NCI-H2029 treated with DMSO at 0.1 percent for 48 hours (cell line): ENCODE results near the gene SIX3.

Source experiments
- DNase-seq: peaks from one replicate; lab custom pipeline; 2025; lab: John Stamatoyannopoulos, UW

SIX3 gene

GRCh38 chr2:44941551-44942234 lies at the start of gene SIX3:
SIX3 (plus strand) TSS chr2:44941702; CDS start chr2:44942105, 403 bp downstream.
- DNase-seq = no peak

DNA sequence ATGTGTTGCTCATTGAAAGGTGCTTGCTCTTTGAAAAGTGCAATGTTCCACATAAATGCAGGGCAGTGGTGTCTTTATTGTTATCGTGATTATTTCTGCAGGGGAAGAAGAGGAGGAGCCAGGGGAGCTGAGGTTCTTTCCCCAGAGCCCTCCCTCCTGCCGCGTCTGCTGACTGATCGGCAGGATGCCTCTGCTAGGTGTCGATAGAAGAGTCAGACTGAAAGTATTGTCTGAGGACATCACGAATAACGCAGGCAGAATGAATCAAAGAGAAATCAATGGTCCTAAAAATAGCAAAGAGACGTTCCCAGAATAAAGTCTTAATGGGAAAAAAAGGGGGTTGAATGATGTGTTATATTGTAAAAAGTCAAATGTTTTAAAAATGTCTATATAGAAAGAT lies 47.4 kb upstream of the SIX3 start:
- no peak for DNase-seq

- DNase-seq = no peak
Measured at GRCh38 chr2:44895061-44895460, 46.4 kb upstream of the SIX3 start.

DNA sequence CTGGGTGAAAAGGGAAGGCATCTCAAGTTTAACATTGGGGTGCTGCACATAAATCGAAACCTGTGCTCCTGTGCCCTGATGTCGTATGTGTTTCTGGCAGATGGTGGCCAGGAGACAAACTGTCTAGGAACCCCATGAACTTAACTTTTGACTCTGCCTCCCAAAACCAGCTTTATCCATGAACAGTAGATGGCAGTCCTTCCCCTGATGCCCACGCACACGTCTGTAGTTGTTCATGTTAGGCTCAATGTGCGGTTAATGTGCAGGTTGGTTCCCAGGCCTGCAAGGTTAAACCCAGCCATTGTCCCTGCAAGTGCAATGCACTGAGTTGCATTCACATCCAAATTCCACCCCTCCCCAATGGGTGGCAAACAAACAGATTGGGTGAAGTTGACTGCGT lies 44.1 kb upstream of the SIX3 start:
- DNase-seq = no peak

DNA sequence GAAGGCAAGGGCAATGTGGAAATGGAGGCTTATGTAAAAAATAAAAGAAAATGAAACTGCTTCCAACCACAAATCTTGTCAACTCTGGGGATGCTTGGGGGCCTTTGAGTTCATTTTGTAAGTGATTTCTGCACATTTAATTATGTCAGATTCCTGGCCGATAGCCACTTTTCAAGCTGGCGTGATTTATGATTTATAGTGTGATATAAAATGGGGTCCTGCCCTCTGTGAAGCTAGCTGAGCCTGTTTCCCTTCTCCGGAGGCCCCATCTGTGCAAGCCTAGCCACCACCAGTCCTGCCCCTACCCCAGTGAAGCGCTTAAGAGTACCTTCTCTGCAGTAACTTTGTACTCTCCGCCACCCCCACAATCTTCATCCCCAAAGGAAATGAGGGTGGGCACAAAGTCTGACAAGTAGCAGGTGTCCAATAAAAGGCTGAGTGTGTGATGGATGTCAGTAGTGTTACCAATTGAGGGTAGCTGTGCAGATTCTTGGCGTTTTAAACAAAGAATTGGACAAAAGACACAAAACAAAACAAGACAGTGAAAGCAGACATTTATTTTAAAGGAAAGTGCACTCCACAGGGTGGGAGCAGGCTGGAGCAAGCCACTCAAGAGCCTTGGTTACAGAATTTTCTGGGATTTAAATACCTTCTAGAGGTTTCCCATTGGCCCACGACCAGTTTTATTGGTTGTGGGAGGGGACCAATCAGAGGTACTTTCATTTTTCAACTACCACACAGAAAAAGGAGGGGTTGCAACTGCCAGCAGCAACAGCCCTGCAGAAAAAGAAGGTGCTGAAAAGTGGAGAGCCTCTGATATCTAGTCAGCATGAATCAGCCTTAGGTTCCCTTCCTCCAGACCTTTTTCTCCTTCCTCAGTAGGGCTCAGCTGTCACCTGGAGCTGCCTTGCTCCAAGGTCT lies 39.0 kb upstream of the SIX3 start:
- no peak for DNase-seq

GRCh38 chr2:44904578-44904977 lies 36.9 kb upstream of the SIX3 start:
- no peak for DNase-seq

DNA sequence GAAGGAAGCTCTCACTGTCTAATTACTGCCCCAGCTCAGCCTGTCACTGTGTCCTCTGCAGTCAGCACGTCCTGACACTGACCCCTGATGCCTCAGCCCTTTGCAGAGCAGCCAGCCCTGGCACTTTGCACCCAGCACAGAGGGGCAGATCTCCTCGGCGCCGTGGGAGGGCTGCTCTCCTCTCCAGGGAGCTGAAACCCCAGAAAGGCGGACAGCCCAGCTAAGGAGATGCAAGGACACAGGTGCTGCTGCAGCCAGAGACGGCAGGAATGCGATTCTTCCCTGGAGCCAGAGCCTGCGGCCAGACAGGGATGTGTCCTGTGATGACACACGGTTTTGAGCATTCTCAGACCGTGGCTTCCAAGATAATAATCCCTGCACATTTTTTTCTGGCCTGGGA lies 34.5 kb upstream of the SIX3 start:
- DNase-seq = no peak

GRCh38 chr2:44909831-44910230 lies 31.7 kb upstream of the SIX3 start:
- no peak for DNase-seq

GRCh38 chr2:44912660-44913059 lies 28.8 kb upstream of the SIX3 start:
- DNase-seq = no peak

DNA sequence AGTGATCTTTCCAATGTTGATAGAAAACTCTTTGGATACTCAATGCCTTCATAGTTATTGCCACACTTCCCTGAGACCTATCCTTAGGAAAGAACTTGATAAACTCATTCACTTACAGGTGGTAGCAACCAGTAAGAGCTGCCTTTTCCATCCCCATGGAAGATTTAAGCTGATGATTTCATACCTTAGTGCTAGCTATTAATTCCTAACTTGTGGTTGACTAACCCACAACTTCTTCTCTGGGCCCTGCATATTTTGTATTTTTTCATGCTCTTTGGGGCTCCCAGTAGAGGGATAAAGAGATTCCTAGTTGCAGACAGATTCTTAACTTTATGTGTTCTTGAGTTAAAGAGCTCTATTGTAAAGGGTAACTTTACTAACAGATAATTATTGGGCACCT lies 25.2 kb upstream of the SIX3 start:
- no peak for DNase-seq

- no peak for DNase-seq
Measured at GRCh38 chr2:44918095-44918775, 23.3 kb upstream of the SIX3 start.

DNA sequence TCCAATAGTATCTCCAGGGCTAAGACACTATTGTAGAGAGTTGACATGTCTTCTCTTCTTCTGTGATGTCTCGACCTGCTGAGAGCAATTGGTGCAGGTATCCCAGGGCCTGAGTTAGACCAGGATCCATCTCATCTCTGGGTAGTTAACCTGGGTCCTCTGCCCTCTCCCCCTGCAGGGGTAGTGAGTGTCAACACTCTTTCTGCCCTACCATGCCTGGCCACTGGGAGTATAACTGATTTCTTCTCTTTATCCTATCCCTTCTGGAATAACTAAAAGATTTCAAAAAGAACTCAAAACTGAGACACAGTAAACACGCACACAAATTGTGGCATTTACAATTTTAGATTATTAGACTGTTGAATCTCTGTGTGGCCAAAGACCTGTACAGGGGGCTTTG lies 20.8 kb upstream of the SIX3 start:
- no peak for DNase-seq

DNA sequence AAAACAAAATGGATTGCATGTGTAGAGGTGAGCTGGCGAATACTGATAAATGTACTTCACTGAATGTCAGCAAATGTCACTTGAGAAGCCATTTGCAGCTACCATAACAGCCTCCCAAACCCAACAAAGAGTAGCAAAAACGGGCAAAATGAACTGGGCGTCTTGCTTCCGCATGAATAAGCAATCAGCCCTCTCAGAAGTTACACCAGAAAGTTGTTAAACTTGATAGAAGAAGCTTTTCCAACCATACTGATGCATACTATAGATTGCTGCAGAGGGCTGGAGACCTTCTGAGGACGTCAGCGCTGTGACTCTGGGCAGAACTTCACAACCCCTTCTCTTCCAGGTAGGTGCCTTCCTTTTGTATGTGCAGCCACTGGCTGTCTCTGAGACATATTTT lies 18.7 kb upstream of the SIX3 start:
- no peak for DNase-seq

GRCh38 chr2:44925561-44926136 lies 15.9 kb upstream of the SIX3 start:
- no peak for DNase-seq

GRCh38 chr2:44926957-44927356 lies 14.5 kb upstream of the SIX3 start:
- DNase-seq = no peak

DNA sequence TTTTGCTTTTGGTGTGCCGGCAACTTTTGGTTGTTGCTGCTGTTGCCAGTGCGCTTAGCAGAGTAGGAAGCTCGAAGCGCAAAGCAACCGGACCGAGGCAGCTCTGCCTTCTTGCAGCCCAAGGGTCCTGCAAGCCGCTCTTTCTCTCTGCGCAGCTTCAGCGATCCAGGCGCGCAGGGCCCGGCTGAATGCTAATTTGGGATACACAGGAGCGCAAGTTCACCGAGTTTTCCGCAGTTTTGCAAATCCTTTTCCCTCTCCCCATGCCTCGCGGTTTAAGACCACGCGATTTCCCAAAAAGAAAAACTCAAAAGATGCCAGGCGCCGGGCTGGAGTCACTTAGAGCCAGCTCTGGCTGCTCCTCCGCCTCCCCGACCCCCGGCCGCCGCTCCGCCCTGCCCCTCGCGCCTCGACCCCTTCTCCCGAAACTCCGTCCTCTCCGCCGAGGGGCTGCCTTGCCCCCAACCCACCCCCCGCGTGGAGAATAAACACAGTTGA lies 13.5 kb upstream of the SIX3 start:
- DNase-seq = no peak

DNA sequence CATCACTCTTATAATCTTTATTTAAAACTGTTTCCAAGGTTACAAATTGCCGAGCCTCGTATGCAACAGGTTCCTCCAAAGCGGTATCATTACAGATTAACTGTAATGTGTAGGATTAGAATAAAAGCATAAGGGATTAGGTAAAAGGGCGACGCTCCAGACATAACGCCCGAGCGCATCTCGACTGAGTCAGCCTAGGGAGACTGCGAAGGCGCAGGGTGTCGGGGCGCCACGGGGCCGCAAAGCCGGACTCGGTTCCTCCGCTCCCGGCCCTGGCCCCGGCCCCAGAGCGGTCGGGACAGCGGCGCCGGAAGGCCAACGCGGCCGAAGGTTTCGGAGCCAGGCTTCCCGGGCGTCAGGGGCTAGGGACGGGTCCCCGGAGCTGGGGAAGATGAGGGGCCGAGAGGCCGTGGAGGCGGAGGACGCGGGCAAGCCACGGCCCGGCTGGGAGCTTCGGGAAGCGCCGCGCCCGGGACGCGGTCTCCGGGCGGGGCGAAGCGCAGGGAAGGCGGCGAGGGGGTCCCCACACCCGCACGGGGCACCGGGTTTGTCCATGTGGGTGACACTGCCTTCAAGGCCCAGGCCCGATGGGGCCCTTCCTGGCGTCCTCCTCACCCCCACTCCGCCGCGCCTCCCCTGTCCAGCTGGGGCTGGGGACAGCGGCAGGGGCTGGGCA lies 12.9 kb upstream of the SIX3 start:
- DNase-seq = no peak

DNA sequence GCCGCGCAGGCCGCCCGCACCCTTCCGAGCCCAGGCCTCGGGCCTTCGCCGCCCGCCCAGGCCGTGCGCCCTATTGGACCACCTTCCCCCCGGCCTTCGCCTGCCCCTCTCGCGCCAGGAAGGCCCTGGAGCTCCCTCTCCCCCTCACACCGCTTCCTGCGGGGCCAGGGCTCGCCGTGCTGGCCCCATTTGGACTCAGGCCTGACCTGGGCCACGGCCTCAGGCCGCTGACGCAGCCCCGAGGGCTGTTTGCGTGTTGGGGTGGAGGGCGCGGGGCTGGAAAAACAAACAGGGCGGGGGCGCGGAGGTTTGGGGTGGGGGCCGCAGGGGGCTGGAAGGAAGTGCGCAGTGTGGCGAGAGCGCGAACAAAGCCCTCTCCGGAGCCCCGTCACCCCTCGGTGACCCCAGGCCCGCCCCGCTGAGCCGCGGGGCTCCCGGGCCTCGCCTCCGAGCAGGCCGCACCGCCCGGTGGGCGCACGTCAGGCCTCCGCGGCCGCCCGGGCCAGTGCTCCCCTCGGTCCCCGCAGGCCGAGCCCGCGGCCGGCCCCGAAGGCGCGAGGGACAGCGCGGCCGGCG lies 12.3 kb upstream of the SIX3 start:
- DNase-seq = no peak

- no peak for DNase-seq
Measured at GRCh38 chr2:44929735-44930273, 11.7 kb upstream of the SIX3 start.

DNA sequence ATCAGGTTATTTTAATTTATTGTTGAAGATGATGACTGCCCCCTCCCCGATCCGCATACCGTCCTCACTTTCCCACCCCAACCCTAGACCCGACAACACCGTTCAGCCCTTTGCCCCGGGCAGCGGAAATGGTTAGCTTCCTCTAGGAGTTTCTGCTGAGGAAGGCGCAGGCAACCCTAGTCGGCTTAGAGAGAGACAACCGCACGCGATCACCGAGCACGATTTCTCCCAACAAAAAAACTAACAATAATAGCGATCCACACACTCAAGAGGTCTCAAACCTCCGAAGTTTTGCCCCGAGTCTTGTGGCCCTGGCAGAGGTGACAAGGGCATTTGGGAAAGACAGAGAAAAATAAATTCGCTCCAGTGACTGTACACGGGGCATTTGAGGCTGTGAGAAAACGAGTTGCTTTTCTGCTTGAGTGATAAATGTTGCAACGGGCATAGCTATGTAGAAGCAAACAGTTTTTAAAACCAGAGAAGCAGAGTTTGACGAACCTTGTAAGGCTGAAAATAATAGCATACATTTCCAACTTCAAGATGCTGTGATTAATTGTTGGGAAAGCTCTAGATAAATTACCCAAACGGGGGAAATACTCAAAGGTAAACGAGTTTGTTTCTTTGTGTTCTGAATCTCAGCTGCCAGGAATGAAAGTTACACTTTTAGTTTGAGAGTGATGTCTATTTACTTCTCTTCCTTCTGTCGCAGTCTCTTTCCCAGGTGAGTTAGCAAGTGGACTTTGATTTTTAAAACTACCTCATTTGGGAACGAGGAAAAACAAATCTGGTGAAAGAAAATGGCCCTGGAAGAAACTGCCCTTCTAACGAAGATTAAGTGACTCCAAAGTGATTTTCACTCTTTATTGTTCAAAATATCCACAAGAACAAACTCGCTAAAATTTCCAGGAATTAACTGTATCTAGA lies 11.0 kb upstream of the SIX3 start:
- no peak for DNase-seq
